IMR-90 (cell line): ENCODE data around the gene COL25A1. TPM values are rescaled to one million over a fixed set of nuclear protein-coding genes. Genes with fewer than 3 reads are reported as not detected.

ENCODE experiments used
- ATAC-seq: fragments of 200-7000 bp; cut with Tn5 transposase; 2 replicates; pipeline ENCODE4 v1.9.1; 2020; ENCODE audit warnings: low read depth, mild to moderate bottlenecking, moderate library complexity
- BruUV-seq: library from RNA; stranded (reverse); fragments of 400-500 nt; replicated peaks from 2 replicates; lab custom pipeline; 2021; lab: Mats Ljungman, UMichigan
- CTCF ChIA-PET: fragments of 300-600 bp; formaldehyde crosslinking; extraction: SDS; loops from one replicate; lab custom pipeline; 2021; ENCODE audit warnings: antibody characterized with exemption; lab: Yijun Ruan, JAX
- POLR2A ChIA-PET: fragments of 300-600 bp; sonication (Branson Sonifier 250); formaldehyde crosslinking; loops from one replicate; lab custom pipeline; 2022; ENCODE audit warnings: antibody characterized with exemption; ENCODE audit not compliant: unreplicated experiment; lab: Charles Lee
- DNase-seq: peaks from one replicate; pipeline ENCODE4 v3.0.0; 2013
- H2AFZ ChIP-seq: replicated peaks from 2 replicates; pipeline ENCODE3; 2013; ENCODE audit warnings: low read length, mild to moderate bottlenecking; ENCODE audit not compliant: poor library complexity
- H2AK5ac ChIP-seq: 2 replicates; pipeline ENCODE4 v1.6.1; 2013; ENCODE audit warnings: low read depth, low read length, inconsistent platforms
- H2AK9ac ChIP-seq: replicated peaks from 2 replicates; pipeline ENCODE3; 2013; ENCODE audit warnings: mild to moderate bottlenecking, low read depth, low read length, moderate library complexity; ENCODE audit not compliant: poor library complexity
- H2BK120ac ChIP-seq: 2 replicates; pipeline ENCODE4 v1.6.1; 2013; ENCODE audit warnings: low read depth, low read length, inconsistent platforms
- H2BK15ac ChIP-seq: 3 replicates; pipeline ENCODE4 v1.6.1; 2013; ENCODE audit warnings: low read depth, low read length, inconsistent platforms
- H2BK20ac ChIP-seq: 2 replicates; pipeline ENCODE4 v1.6.1; 2013; ENCODE audit warnings: low read depth, mild to moderate bottlenecking, inconsistent platforms, low read length, moderate library complexity
- H2BK5ac ChIP-seq: 2 replicates; pipeline ENCODE4 v1.6.1; 2013; ENCODE audit warnings: mild to moderate bottlenecking, low read depth, low read length, inconsistent platforms; ENCODE audit not compliant: poor library complexity, severe bottlenecking
- H3K14ac ChIP-seq: replicated peaks from 2 replicates; pipeline ENCODE4 v1.6.1; 2013; ENCODE audit warnings: low read depth, low read length, inconsistent platforms
- H3K18ac ChIP-seq: 2 replicates; pipeline ENCODE4 v1.6.1; 2013; ENCODE audit warnings: low read depth, low read length, control low read depth
- H3K23ac ChIP-seq: 2 replicates; pipeline ENCODE4 v1.6.1; 2013; ENCODE audit warnings: low read depth, low read length, inconsistent platforms
- H3K27ac ChIP-seq: 2 replicates; pipeline ENCODE4 v1.5.1; 2013; ENCODE audit warnings: mild to moderate bottlenecking, control low read depth, low read length; ENCODE audit not compliant: insufficient read depth
- H3K27me3 ChIP-seq: 2 replicates; pipeline ENCODE4 v1.6.1; 2013; ENCODE audit warnings: low read length; ENCODE audit not compliant: control insufficient read depth, insufficient read depth
- H3K36me3 ChIP-seq: 2 replicates; pipeline ENCODE4 v1.6.1; 2013; ENCODE audit warnings: low read length, mixed read lengths; ENCODE audit not compliant: control insufficient read depth, insufficient read depth
- H3K4ac ChIP-seq: 2 replicates; pipeline ENCODE4 v1.6.1; 2013; ENCODE audit warnings: low read depth, low read length, inconsistent platforms
- H3K4me1 ChIP-seq: 2 replicates; pipeline ENCODE4 v1.6.1; 2013; ENCODE audit warnings: low read length, mixed read lengths; ENCODE audit not compliant: control insufficient read depth, insufficient read depth
- H3K4me2 ChIP-seq: 2 replicates; pipeline ENCODE4 v1.6.1; 2013; ENCODE audit warnings: low read depth, mild to moderate bottlenecking, control low read depth, low read length, moderate library complexity
- H3K4me3 ChIP-seq: 2 replicates; pipeline ENCODE4 v1.5.1; 2013; ENCODE audit warnings: low read depth, mild to moderate bottlenecking, control low read depth, low read length, moderate library complexity; ENCODE audit not compliant: insufficient read depth
- H3K56ac ChIP-seq: 2 replicates; pipeline ENCODE4 v1.6.1; 2013; ENCODE audit warnings: low read length, inconsistent platforms; ENCODE audit not compliant: insufficient read depth; ENCODE audit errors: extremely low read depth
- H3K79me1 ChIP-seq, 2 experiments: 2 replicates each; pipeline ENCODE4 v1.6.1; 2013; ENCODE audit warnings: low read length in 2 of 2, inconsistent platforms in 1 of 2, low read depth in 1 of 2
- H3K9ac ChIP-seq: 2 replicates; pipeline ENCODE4 v1.6.1; 2013; ENCODE audit warnings: low read depth, low read length, control low read depth
- H3K9me1 ChIP-seq: 2 replicates; pipeline ENCODE4 v1.6.1; 2013; ENCODE audit warnings: low read length, inconsistent platforms; ENCODE audit not compliant: insufficient read depth
- H3K9me3 ChIP-seq: 2 replicates; pipeline ENCODE4 v1.6.1; 2013; ENCODE audit warnings: low read length; ENCODE audit not compliant: control insufficient read depth, insufficient read depth
- H4K20me1 ChIP-seq: 2 replicates; pipeline ENCODE4 v1.6.1; 2013; ENCODE audit warnings: low read length, inconsistent platforms; ENCODE audit not compliant: insufficient read depth
- H4K5ac ChIP-seq: 2 replicates; pipeline ENCODE4 v1.6.1; 2013; ENCODE audit warnings: mild to moderate bottlenecking, low read depth, low read length, control low read depth
- H4K8ac ChIP-seq, 2 experiments: 2 replicates each; pipeline ENCODE4 v1.6.1; 2013; ENCODE audit warnings: low read depth in 2 of 2, low read length in 2 of 2, control low read depth in 1 of 2, inconsistent platforms in 1 of 2
- H4K91ac ChIP-seq: 2 replicates; pipeline ENCODE4 v1.6.1; 2013; ENCODE audit warnings: low read depth, low read length, inconsistent platforms; ENCODE audit not compliant: insufficient read depth
- BHLHE40 ChIP-seq: fragments of 150-350 bp; IDR thresholded peaks from 2 replicates; pipeline ENCODE4 v1.6.1; 2016; ENCODE audit warnings: mild to moderate bottlenecking, low read depth, low read length
- CEBPB ChIP-seq: IDR thresholded peaks from 2 replicates; pipeline ENCODE4 v1.6.1; 2012; ENCODE audit warnings: low read depth, low read length, improper control_type of control experiment
- CHD1 ChIP-seq: IDR thresholded peaks from 2 replicates; pipeline ENCODE4 v1.6.1; 2012; ENCODE audit warnings: low read depth, low read length, improper control_type of control experiment
- CTCF ChIP-seq: conservative IDR thresholded peaks from 2 replicates; pipeline ENCODE4 v1.5.1; 2012; ENCODE audit warnings: mild to moderate bottlenecking, low read depth, low read length, improper control_type of control experiment
- FOS ChIP-seq: fragments of 150-350 bp; IDR thresholded peaks from 2 replicates; pipeline ENCODE4 v1.6.1; 2016; ENCODE audit warnings: low read depth, low read length
- MAFK ChIP-seq: IDR thresholded peaks from 2 replicates; pipeline ENCODE4 v1.6.1; 2012; ENCODE audit warnings: low read depth, low read length, improper control_type of control experiment
- MAZ ChIP-seq: IDR thresholded peaks from 2 replicates; pipeline ENCODE4 v1.6.1; 2012; ENCODE audit warnings: low read depth, mild to moderate bottlenecking, low read length, improper control_type of control experiment, moderate library complexity, borderline replicate concordance
- MXI1 ChIP-seq: IDR thresholded peaks from 2 replicates; pipeline ENCODE4 v1.6.1; 2012; ENCODE audit warnings: low read depth, mild to moderate bottlenecking, low read length, moderate library complexity, borderline replicate concordance
- NFE2L2 ChIP-seq: fragments of 150-350 bp; IDR thresholded peaks from 2 replicates; pipeline ENCODE4 v1.6.1; 2016; ENCODE audit warnings: low read depth, mild to moderate bottlenecking, low read length
- POLR2A ChIP-seq: IDR thresholded peaks from 2 replicates; pipeline ENCODE4 v1.6.1; 2012; ENCODE audit warnings: mild to moderate bottlenecking, low read depth, low read length
- RAD21 ChIP-seq: IDR thresholded peaks from 2 replicates; pipeline ENCODE4 v1.6.1; 2012; ENCODE audit warnings: low read length, improper control_type of control experiment
- RCOR1 ChIP-seq: IDR thresholded peaks from 2 replicates; pipeline ENCODE4 v1.6.1; 2012; ENCODE audit warnings: mild to moderate bottlenecking, low read length, improper control_type of control experiment; ENCODE audit not compliant: insufficient replicate concordance
- RFX5 ChIP-seq: IDR thresholded peaks from 2 replicates; pipeline ENCODE4 v1.8.0; 2012; ENCODE audit warnings: low read depth, mild to moderate bottlenecking, low read length, moderate library complexity
- SMC3 ChIP-seq: fragments of 150-350 bp; IDR thresholded peaks from 2 replicates; pipeline ENCODE4 v1.6.1; 2016; ENCODE audit warnings: low read depth, mild to moderate bottlenecking, antibody characterized with exemption, low read length, moderate library complexity
- USF2 ChIP-seq: fragments of 150-350 bp; IDR thresholded peaks from 2 replicates; pipeline ENCODE4 v1.6.1; 2017; ENCODE audit warnings: mild to moderate bottlenecking, antibody characterized with exemption, low read length, low read depth
- WGBS, 2 experiments: methylation state at CpG; one replicate each; pipeline versions ENCODE4 v1.1.5 to v1.1.7; 2013; ENCODE audit warnings: missing lambda C conversion rate in 2 of 2; ENCODE audit not compliant: insufficient read length in 1 of 2; ENCODE audit errors: extremely low coverage in 2 of 2; 5-methylcytosine and 5-hydroxymethylcytosine counted together
- dilution Hi-C: fragments of 300-500 bp; cut with HindIII; formaldehyde crosslinking; loops from one replicate; pipeline ENCODE4 v1.14.3; 2018; ENCODE audit warnings: low sequenced_read_pairs; ENCODE audit not compliant: unreplicated experiment
- in situ Hi-C: fragments of 300-500 bp; cut with MboI; formaldehyde crosslinking; loops from 3 replicates; pipeline ENCODE4 v1.14.3; 2019; ENCODE audit warnings: low sequenced_read_pairs, inconsistent platforms, mixed read lengths
- intact Hi-C: fragments of 100-400 bp; cut with micrococcal nuclease; formaldehyde crosslinking; loops from 2 replicates; pipeline ENCODE4 v1.10.0; 2022
- polyA plus RNA-seq, 3 experiments: library from polyadenylated mRNA; depleted of rRNA; stranded (reverse); fragments of >200 nt; gene quantifications; 2 replicates each; pipeline ENCODE4 v1.2.3, GENCODE V29; 2012; ENCODE audit warnings: low replicate concordance in 1 of 3
- total RNA-seq: library from RNA; depleted of rRNA; stranded (reverse); fragments of >200 nt; gene quantifications from 2 replicates; pipeline ENCODE4 v1.2.3, GENCODE V29; 2012
- TF ChIP-seq, protein P1 (sequence below): fragments of 150-350 bp; IDR thresholded peaks from 2 replicates; pipeline ENCODE4 v1.6.1; 2016; ENCODE audit warnings: low read depth, mild to moderate bottlenecking, low read length, moderate library complexity, borderline replicate concordance

The COL25A1 gene
- total and polyA plus RNA-seq, 2 of the 4 experiments (the other 2 are of a cell fraction): under 0.01 to 0.05 TPM

GRCh38 chr4:109207898-109208297 is 94.6 kb downstream of the COL25A1 start:
- ChIA-PET CTCF (interaction anchor here (0.7 kb wide), 1 partner anchor 128 kb away, joined by 3 read pairs; no protein-coding TSS in a partner anchor), POLR2A (no interaction called here)
- H3K79me1 ChIP-seq: no peaks in the 10 kb centered on the region

More at GRCh38 chr4:109207898-109208297, 94.6 kb downstream of the COL25A1 start:
- H2BK20ac ChIP-seq: no peak overlapping the region
- no peak overlapping the region for H3K4me2 ChIP-seq
- no peak overlapping the region for H3K14ac ChIP-seq
- no peak overlapping the region for H3K56ac ChIP-seq
- H3K9me1 ChIP-seq: no peaks in the 10 kb centered on the region
- no peaks in the 10 kb centered on the region for H3K36me3 ChIP-seq
- BruUV-seq: no TSS peak
- no peak overlapping the region for H4K5ac ChIP-seq
- no peak for TF ChIP-seq POLR2A
- TF ChIP-seq NFE2L2: no peak
- no peak for TF ChIP-seq BHLHE40
- no peak for TF ChIP-seq RAD21
- TF ChIP-seq MXI1: no peak
- no peak for TF ChIP-seq FOS
- TF ChIP-seq CHD1: no peak
- no peak for TF ChIP-seq MAFK
- no peak for TF ChIP-seq CTCF
- TF ChIP-seq RFX5: no peak
- TF ChIP-seq RCOR1: no peak
- no peak for TF ChIP-seq USF2
- no peak for TF ChIP-seq CEBPB
- no peak for TF ChIP-seq SMC3
- no peak for TF ChIP-seq MAZ
- TF ChIP-seq, protein P1, sequence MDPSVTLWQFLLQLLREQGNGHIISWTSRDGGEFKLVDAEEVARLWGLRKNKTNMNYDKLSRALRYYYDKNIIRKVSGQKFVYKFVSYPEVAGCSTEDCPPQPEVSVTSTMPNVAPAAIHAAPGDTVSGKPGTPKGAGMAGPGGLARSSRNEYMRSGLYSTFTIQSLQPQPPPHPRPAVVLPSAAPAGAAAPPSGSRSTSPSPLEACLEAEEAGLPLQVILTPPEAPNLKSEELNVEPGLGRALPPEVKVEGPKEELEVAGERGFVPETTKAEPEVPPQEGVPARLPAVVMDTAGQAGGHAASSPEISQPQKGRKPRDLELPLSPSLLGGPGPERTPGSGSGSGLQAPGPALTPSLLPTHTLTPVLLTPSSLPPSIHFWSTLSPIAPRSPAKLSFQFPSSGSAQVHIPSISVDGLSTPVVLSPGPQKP: no peak
- no peak overlapping the region for H2AK5ac ChIP-seq
- H2BK15ac ChIP-seq: no peak overlapping the region
- dilution Hi-C loops (no loop called here), in situ Hi-C loops (no loop called here), intact Hi-C loops (no loop called here)
- no peak overlapping the region for H2AFZ ChIP-seq
- H4K20me1 ChIP-seq: no peaks in the 10 kb centered on the region
- no peak overlapping the region for H4K8ac ChIP-seq
- no peak overlapping the region for H3K18ac ChIP-seq
- WGBS, 2 experiments: no CpG with 5 or more reads among the region's 4 CpGs
- no peak overlapping the region for H3K27ac ChIP-seq
- no peak overlapping the region for H2BK120ac ChIP-seq
- H3K4me1 ChIP-seq: no peaks in the 10 kb centered on the region
- no peak overlapping the region for H3K9ac ChIP-seq
- H4K91ac ChIP-seq: no peak overlapping the region
- H2BK5ac ChIP-seq: no peak overlapping the region
- H3K4me3 ChIP-seq: no peak overlapping the region
- no peaks in the 10 kb centered on the region for H3K9me3 ChIP-seq
- DNase-seq: no peak
- no peak overlapping the region for H2AK9ac ChIP-seq
- H3K27me3 ChIP-seq: no peaks in the 10 kb centered on the region; the same call in 1 of the 2 replicates
- H3K23ac ChIP-seq: no peak overlapping the region
- no peak overlapping the region for H3K4ac ChIP-seq
- no peak for ATAC-seq
